K562 (cell line): Measurements from ENCODE around the gene MAML3. TPM values are rescaled to one million over a fixed set of nuclear protein-coding genes. Genes with fewer than 3 reads are reported as not detected.

Experiments used
- ATAC-seq: fragments of 200-7000 bp; cut with Tn5 transposase; 3 replicates; pipeline ENCODE4 v1.9.1; 2020; ENCODE audit warnings: moderate library complexity
- BruUV-seq: library from RNA; stranded (reverse); fragments of 400-500 nt; replicated peaks from 2 replicates; lab custom pipeline; 2021; lab: Mats Ljungman, UMichigan
- CTCF ChIA-PET: fragments of 300-600 bp; formaldehyde crosslinking; extraction: SDS; loops from one replicate; lab custom pipeline; 2021; ENCODE audit warnings: low intra/inter-chr PET ratio; lab: Yijun Ruan, JAX
- POLR2A ChIA-PET: fragments of 300-600, 350-650 bp; sonication (Branson Sonifier 250); formaldehyde crosslinking; extraction: SDS; loops from one replicate; lab custom pipeline; 2021; ENCODE audit warnings: antibody characterized with exemption, inconsistent platforms; lab: Yijun Ruan, JAX
- DNase-seq, 4 experiments: peaks; one replicate each; pipeline versions ENCODE4 v3.0.0 to v3.0.0-alpha.2; 2011 to 2018; ENCODE audit warnings: low spot score in 3 of 4, mixed read lengths in 3 of 4; ENCODE audit errors: extremely low read depth in 1 of 4
- FAIRE-seq: peaks from 2 replicates; lab custom pipeline; 2011; peaks lifted over from hg19 to GRCh38; lab: Jason Lieb, UNC
- H2AFZ ChIP-seq: 2 replicates; pipeline ENCODE4 v1.6.0; 2011; ENCODE audit warnings: low read depth, low read length, control low read depth, inconsistent platforms
- H3K27ac ChIP-seq: fragments of 200-600 bp; 3 replicates; pipeline ENCODE4 v1.8.0; 2011; ENCODE audit warnings: low read depth, mild to moderate bottlenecking, control low read depth, inconsistent platforms, low read length, moderate library complexity, mixed read lengths; ENCODE audit errors: extremely low read depth
- H3K27me3 ChIP-seq, 2 experiments: fragments of 300-600 bp in 1 of 2; 2 replicates in 1 of 2; 3 replicates in 1 of 2; pipeline versions ENCODE4 v1.6.0 to v1.8.0; 2011; ENCODE audit warnings: inconsistent platforms in 2 of 2, low read length in 2 of 2, mild to moderate bottlenecking in 1 of 2, mixed read lengths in 1 of 2, moderate library complexity in 1 of 2; ENCODE audit not compliant: control insufficient read depth in 2 of 2, insufficient read depth in 2 of 2
- H3K36me3 ChIP-seq: fragments of 300-600 bp; 3 replicates; pipeline ENCODE4 v1.8.0; 2011; ENCODE audit warnings: mild to moderate bottlenecking, low read length, inconsistent platforms; ENCODE audit not compliant: control insufficient read depth, insufficient read depth
- H3K4me1 ChIP-seq, 2 experiments: fragments of 200-600 bp in 1 of 2; replicated peaks in 1 of 2; 2 replicates in 1 of 2; 3 replicates in 1 of 2; pipeline versions ENCODE4 v1.5.1 to v1.8.0; 2011; ENCODE audit warnings: inconsistent platforms in 2 of 2, low read length in 2 of 2, mild to moderate bottlenecking in 1 of 2, mixed read lengths in 1 of 2, moderate library complexity in 1 of 2; ENCODE audit not compliant: control insufficient read depth in 2 of 2, insufficient read depth in 2 of 2
- H3K4me2 ChIP-seq: 2 replicates; pipeline ENCODE4 v1.6.1; 2011; ENCODE audit warnings: low read length, control low read depth, inconsistent platforms, mixed read lengths; ENCODE audit not compliant: insufficient read depth
- H3K4me3 ChIP-seq: fragments of 200-600 bp; sonication (generic), shearing (Covaris generic); 2 replicates; pipeline ENCODE4 v1.5.1; 2016; ENCODE audit warnings: control low read depth, inconsistent platforms
- H3K79me2 ChIP-seq: fragments of 200-600 bp; 3 replicates; pipeline ENCODE4 v1.8.0; 2011; ENCODE audit warnings: low read length, inconsistent platforms; ENCODE audit not compliant: control insufficient read depth, insufficient read depth
- H3K9ac ChIP-seq, 2 experiments: 2 replicates each; pipeline versions ENCODE4 v1.6.0 to v1.6.1; 2011; ENCODE audit warnings: low read depth in 2 of 2, low read length in 2 of 2, control low read depth in 1 of 2, inconsistent platforms in 1 of 2, mild to moderate bottlenecking in 1 of 2, mixed read lengths in 1 of 2; ENCODE audit not compliant: insufficient read depth in 1 of 2
- H3K9me1 ChIP-seq: one replicate; pipeline ENCODE4 v1.6.0; 2011; ENCODE audit warnings: inconsistent platforms, mild to moderate bottlenecking, low read length, moderate library complexity; ENCODE audit not compliant: control insufficient read depth, insufficient read depth
- H3K9me3 ChIP-seq: replicated peaks from 2 replicates; pipeline ENCODE4 v1.5.1; 2011; ENCODE audit warnings: low read depth, low read length, inconsistent platforms; ENCODE audit not compliant: control insufficient read depth, insufficient read depth
- H4K20me1 ChIP-seq: replicated peaks from 2 replicates; pipeline ENCODE4 v1.6.1; 2011; ENCODE audit warnings: low read length, inconsistent platforms, mixed read lengths; ENCODE audit not compliant: control insufficient read depth, insufficient read depth
- BMI1 ChIP-seq: fragments of 150-350 bp; IDR thresholded peaks from 2 replicates; pipeline ENCODE4 v1.6.1; 2014; ENCODE audit warnings: low read length
- CXXC5 ChIP-seq: fragments of 250-450 bp; sonication (Bioruptor Pico); IDR thresholded peaks from 2 replicates; pipeline ENCODE4 v1.8.0; 2022; ENCODE audit warnings: inconsistent platforms, mild to moderate bottlenecking, moderate library complexity
- FOXA1 ChIP-seq: fragments of 450-650 bp; IDR thresholded peaks from 2 replicates; pipeline ENCODE4 v1.6.1; 2016; ENCODE audit warnings: mild to moderate bottlenecking, borderline replicate concordance
- JUNB ChIP-seq: fragments of 450-650 bp; formaldehyde crosslinking; conservative IDR thresholded peaks from 2 replicates; pipeline ENCODE4 v1.4.0; 2020; ENCODE audit warnings: mild to moderate bottlenecking
- KAT8 ChIP-seq: fragments of 450-650 bp; IDR thresholded peaks from 2 replicates; pipeline ENCODE4 v1.6.1; 2016; ENCODE audit warnings: low read depth, mild to moderate bottlenecking
- SETDB1 ChIP-seq: IDR thresholded peaks from one replicate; pipeline ENCODE4 v1.6.1; 2012; ENCODE audit warnings: low read length, control low read depth, inconsistent platforms
- TFAM ChIP-seq: fragments of 250-450 bp; sonication (Bioruptor Pico); conservative IDR thresholded peaks from 2 replicates; pipeline ENCODE4 v1.5.0; 2021; ENCODE audit warnings: mild to moderate bottlenecking, moderate library complexity
- ZNF274 ChIP-seq: IDR thresholded peaks from 2 replicates; pipeline ENCODE4 v1.6.1; 2011; ENCODE audit warnings: low read depth, mild to moderate bottlenecking, low read length, moderate library complexity, borderline replicate concordance
- ZNF445 ChIP-seq: fragments of 250-450 bp; sonication (Bioruptor Pico); IDR thresholded peaks from 2 replicates; pipeline ENCODE4 v1.4.0; 2020; ENCODE audit warnings: low read depth, mild to moderate bottlenecking, moderate library complexity
- WGBS: fragments of 100-300 bp; shearing (Covaris generic); methylation state at CpG from one replicate; pipeline ENCODE4 v1.1.6; 2016; ENCODE audit warnings: low coverage, mixed read lengths; ENCODE audit not compliant: insufficient coverage; ENCODE audit errors: missing lambda C conversion rate; 5-methylcytosine and 5-hydroxymethylcytosine counted together
- in situ Hi-C: fragments of 300-500 bp; cut with MboI; formaldehyde crosslinking; loops from 4 replicates; pipeline ENCODE4 v1.15.0; 2018; ENCODE audit warnings: inconsistent platforms, mixed read lengths
- intact Hi-C: fragments of 100-400 bp; cut with micrococcal nuclease; formaldehyde crosslinking; loops from 2 replicates; pipeline ENCODE4 v1.14.2; 2022
- polyA plus RNA-seq, 8 experiments: library from polyadenylated mRNA; depleted of rRNA in 4 of 8; stranded (reverse) in 5 of 8; unstranded in 3 of 8; fragments of >200 nt; fragmentation: Nextera tagmentation in 2 of 8; fragmentation: Illumina TruSeq in 1 of 8; extraction: Ambion mirVana in 2 of 8; extraction: Trizol in 1 of 8; gene quantifications; 2 replicates each; pipeline versions ENCODE4 v1.2.1 to v1.2.3, GENCODE V29; 2011 to 2014; ENCODE audit warnings: inconsistent platforms in 1 of 8, missing spikeins in 1 of 8
- total RNA-seq, 7 experiments: library from RNA; depleted of rRNA in 6 of 7; stranded (reverse); fragments of >200 nt in 6 of 7; fragmentation: Illumina TruSeq in 2 of 7; extraction: Trizol in 2 of 7; gene quantifications; 2 replicates each; pipeline versions ENCODE4 v1.2.1 to v1.2.3, GENCODE V29; 2011 to 2021; ENCODE audit warnings: low replicate concordance in 1 of 7

The MAML3 gene
- total and polyA plus RNA-seq, 9 of the 15 experiments (the other 6 are each of a cell fraction or from before 2014, with no cell fraction given) = 0.01 to 0.55 (median 0.25) TPM

GRCh38 chr4:139858436-139859205, 295.4 kb downstream of the MAML3 start:
- intact Hi-C loops = no loop called here
- FAIRE-seq = no peak
- Histone ChIP-seq H3K79me2 (no peaks in the 10 kb centered on the region), H3K4me1 (peaks cover 0 to 4% of the 10 kb centered on the region in 2 experiments; a peak in 2 of 5 replicates), H3K27ac (no peak overlapping the region), H3K4me2 (no peak overlapping the region), H3K9ac (no peak overlapping the region), H4K20me1 (0 out of 2 replicates have a peak, but pooled peaks cover 3% of the 10 kb centered on the region), H3K36me3 (no peaks in the 10 kb centered on the region), H3K4me3 (no peak overlapping the region), H3K9me1 (no peaks in the 10 kb centered on the region), H3K27me3 (peaks cover 5 to 26% of the 10 kb centered on the region in 2 experiments), H3K9me3 (no peaks in the 10 kb centered on the region)
- ATAC-seq = no peak
- CTCF ChIA-PET = no interaction called here
- no TSS peak for BruUV-seq
- no peak for DNase-seq
- POLR2A ChIA-PET = no interaction called here
- in situ Hi-C loops = no loop called here
- WGBS = 7% methylated on average over 8 of the region's 8 CpGs
- TF ChIP-seq KAT8 (no peak), TFAM (CRISPR knock-in tag) (no peak), BMI1 (no peak), JUNB (CRISPR knock-in tag) (no peak), CXXC5 (no peak), FOXA1 (no peak), ZNF445 (CRISPR knock-in tag) (no peak), ZNF274 (no peak), SETDB1 (no peak)
- TF ChIP-seq, all 486 proteins: peak for 0
- H2AFZ ChIP-seq = no peak overlapping the region
